Activated CD4-positive, alpha-beta memory T cell treated with anti-CD3 and anti-CD28 coated beads for 36 hours (primary cell): ENCODE data around the gene NPC1L1. TPM values are rescaled to one million over a fixed set of nuclear protein-coding genes. Genes with fewer than 3 reads are reported as not detected.

Source experiments
- CTCF ChIA-PET: fragments of 350-600 bp; sonication (Branson Sonifier 250); formaldehyde crosslinking; loops from one replicate; lab custom pipeline; 2021; ENCODE audit warnings: antibody characterized with exemption, inconsistent platforms; lab: Charles Lee
- POLR2A ChIA-PET: fragments of 350-600 bp; sonication (Branson Sonifier 250); formaldehyde crosslinking; loops from one replicate; lab custom pipeline; 2021; ENCODE audit warnings: antibody characterized with exemption; lab: Charles Lee
- DNase-seq: peaks from one replicate; pipeline ENCODE4 v3.0.0-alpha.2; 2020
- H3K27ac Mint-ChIP-seq: one replicate; pipeline ENCODE4 v1.8.0; 2021; ENCODE audit warnings: mixed read lengths
- H3K27me3 Mint-ChIP-seq: one replicate; pipeline ENCODE4 v1.8.0; 2021; ENCODE audit warnings: mixed read lengths
- H3K36me3 Mint-ChIP-seq: one replicate; pipeline ENCODE4 v1.8.0; 2021; ENCODE audit warnings: mixed read lengths
- H3K4me1 Mint-ChIP-seq: one replicate; pipeline ENCODE4 v1.8.0; 2021; ENCODE audit warnings: low read depth, mixed read lengths
- H3K4me3 Mint-ChIP-seq: one replicate; pipeline ENCODE4 v1.8.0; 2021; ENCODE audit warnings: mild to moderate bottlenecking, mixed read lengths
- H3K9me3 Mint-ChIP-seq: one replicate; pipeline ENCODE4 v1.8.0; 2021; ENCODE audit warnings: mixed read lengths
- intact Hi-C: fragments of 100-400 bp; cut with micrococcal nuclease; formaldehyde crosslinking; loops from one replicate; pipeline ENCODE4 v1.15.1; 2023
- total RNA-seq, 2 experiments: library from RNA; stranded (reverse); gene quantifications; one replicate each; pipeline ENCODE4 v1.2.3, GENCODE V29; 2021

Gene NPC1L1
- under 1 TPM in 1 of 2 experiments, not detected in 1; 0.07 TPM for total RNA-seq

- H3K4me1 Mint-ChIP-seq = no peaks in the 10 kb centered on the region
- H3K9me3 Mint-ChIP-seq = no peaks in the 10 kb centered on the region
- POLR2A ChIA-PET = no interaction called here
- H3K27ac Mint-ChIP-seq = no peak within 1 kb of the TSS
- intact Hi-C loops = no loop called here
- H3K4me3 Mint-ChIP-seq = no peak within 1 kb of the TSS
- no peaks in the 10 kb centered on the region for H3K36me3 Mint-ChIP-seq
- no peaks in the 10 kb centered on the region for H3K27me3 Mint-ChIP-seq
- CTCF ChIA-PET = interaction anchor here (0.5 kb wide), 1 partner anchor 24 kb away, joined by 3 read pairs; no protein-coding TSS in a partner anchor
- DNase-seq = no peak
Measured at GRCh38 chr7:44541028-44541869, at the start of gene NPC1L1. TSS of gene NPC1L1 (minus strand) at chr7:44541330. CDS start at chr7:44541259, 71 bp downstream.

GRCh38 chr7:44590910-44591309 lies 49.8 kb upstream of the NPC1L1 start:
- intact Hi-C loops = no loop called here
- peaks cover 8% of the 10 kb centered on the region for H3K4me1 Mint-ChIP-seq
- no peak overlapping the region for H3K27ac Mint-ChIP-seq
- POLR2A ChIA-PET = interaction anchor here (0.5 kb wide), 1 partner anchor 320 kb away, joined by 8 read pairs; no protein-coding TSS in a partner anchor
- no peak overlapping the region for H3K4me3 Mint-ChIP-seq
- H3K27me3 Mint-ChIP-seq = no peaks in the 10 kb centered on the region
- no peaks in the 10 kb centered on the region for H3K9me3 Mint-ChIP-seq
- no peak for DNase-seq
- CTCF ChIA-PET = interaction anchor here (0.6 to 0.8 kb wide), 3 partner anchors 201 to 225 kb away, joined by 3 read pairs; no protein-coding TSS in a partner anchor
- H3K36me3 Mint-ChIP-seq = no peaks in the 10 kb centered on the region

DNA sequence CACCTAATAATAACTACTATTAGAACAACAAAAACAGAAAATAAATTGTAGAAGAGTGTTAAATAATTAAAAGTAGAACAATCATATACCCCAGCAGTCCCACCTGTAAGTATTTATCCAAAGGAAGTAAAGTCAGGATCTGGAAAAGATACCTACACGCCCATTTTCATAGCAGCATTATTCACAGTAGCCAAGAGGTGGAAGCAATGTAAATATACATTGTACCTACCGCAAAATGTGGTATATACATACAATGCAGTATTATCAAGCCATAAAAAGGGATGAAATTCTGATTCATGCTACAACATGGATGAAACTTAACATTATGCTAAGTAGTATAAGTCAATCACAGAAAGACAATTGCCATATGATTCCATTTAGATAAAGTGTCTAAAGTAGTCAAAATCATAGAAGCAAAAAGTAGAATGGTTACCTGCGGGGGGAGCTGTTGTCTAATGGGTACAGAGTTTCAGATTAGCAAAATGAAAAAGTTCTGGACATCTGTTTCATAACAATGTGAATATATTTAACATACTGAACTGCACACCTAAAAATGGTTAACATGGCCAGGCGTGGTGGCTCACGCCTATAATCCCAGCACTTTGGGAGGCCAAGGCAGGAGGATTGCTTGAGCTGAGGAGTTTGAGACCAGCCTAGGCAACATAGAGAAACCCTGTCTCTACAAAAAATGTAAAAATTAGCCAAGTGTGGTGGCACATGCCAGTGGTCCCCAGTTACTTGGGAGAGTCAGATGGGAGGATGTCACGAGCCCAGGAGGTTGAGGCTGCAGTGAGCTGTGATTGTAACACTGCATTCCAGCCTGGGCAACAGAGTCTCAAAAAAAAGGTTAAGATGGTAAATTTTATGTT lies 46.9 kb upstream of the NPC1L1 start:
- H3K36me3 Mint-ChIP-seq = no peaks in the 10 kb centered on the region
- H3K27ac Mint-ChIP-seq = peak overlapping the region; percentile 33
- ChIA-PET CTCF (interaction anchor here (0.7 to 1.3 kb wide), 5 partner anchors 11 to 259 kb away, joined by 3 to 6 read pairs (median 4); no protein-coding TSS in a partner anchor), POLR2A (no interaction called here)
- H3K9me3 Mint-ChIP-seq = no peaks in the 10 kb centered on the region
- intact Hi-C loops = loop anchor here (1.0 to 2.0 kb wide), 4 partner anchors 50 to 334 kb away; no protein-coding TSS in a partner anchor
- H3K4me3 Mint-ChIP-seq = no peak overlapping the region
- no peaks in the 10 kb centered on the region for H3K27me3 Mint-ChIP-seq
- peaks cover 8% of the 10 kb centered on the region for H3K4me1 Mint-ChIP-seq
- peak; percentile 73 for DNase-seq

GRCh38 chr7:44583146-44583865 lies 42.2 kb upstream of the NPC1L1 start:
- Mint-ChIP-seq H3K27me3 (peaks cover 3% of the 10 kb centered on the region), H3K4me3 (peak overlapping the region; percentile 91), H3K27ac (peak overlapping the region; percentile 91), H3K36me3 (peaks cover 31% of the 10 kb centered on the region), H3K4me1 (peaks cover 34% of the 10 kb centered on the region), H3K9me3 (no peaks in the 10 kb centered on the region)
- POLR2A ChIA-PET = interaction anchor here (0.8 to 2.9 kb wide), 9 partner anchors 10 to 418 kb away, joined by 3 to 27 read pairs (median 7); partner anchors contain the start of genes DDX56, H2AZ2, OGDH and PURB
- intact Hi-C loops = loop anchor here (2.0 kb wide), 3 partner anchors 213 to 527 kb away; partner anchors contain the start of genes PPIA, PURB and TBRG4
- CTCF ChIA-PET = interaction anchor here (0.7 to 3.0 kb wide), 2 partner anchors 18 to 337 kb away, joined by 3 to 17 read pairs; no protein-coding TSS in a partner anchor
- DNase-seq = no peak

GRCh38 chr7:44581879-44582603 lies 40.9 kb upstream of the NPC1L1 start, which contains the start of gene TMED4:
TSS of gene TMED4 (minus strand) at chr7:44582231. CDS start at chr7:44582206, 25 bp downstream.
- Mint-ChIP-seq H3K27ac (peak within 1 kb of the TSS; percentile 91), H3K4me1 (peaks cover 29% of the 10 kb centered on the region), H3K4me3 (peak within 1 kb of the TSS; percentile 91), H3K9me3 (no peaks in the 10 kb centered on the region), H3K27me3 (peaks cover 3% of the 10 kb centered on the region), H3K36me3 (peaks cover 36% of the 10 kb centered on the region)
- CTCF ChIA-PET = interaction anchor here (0.7 to 3.0 kb wide), 5 partner anchors 17 to 339 kb away, joined by 3 to 17 read pairs (median 3); partner anchors contain the start of gene H2AZ2
- intact Hi-C loops = loop anchor here (1.0 to 2.0 kb wide), 8 partner anchors 8 to 529 kb away; partner anchors contain the start of genes H2AZ2, OGDH, PPIA and PURB
- POLR2A ChIA-PET = interaction anchor here (0.6 to 2.9 kb wide), 20 partner anchors 9 to 530 kb away, joined by 3 to 27 read pairs (median 4); partner anchors contain the start of genes DDX56, H2AZ2, OGDH and PPIA
- DNase-seq = peak; percentile 100

- H3K27me3 Mint-ChIP-seq = peaks cover 3% of the 10 kb centered on the region
- H3K9me3 Mint-ChIP-seq = no peaks in the 10 kb centered on the region
- peak overlapping the region; percentile 91 for H3K4me3 Mint-ChIP-seq
- peaks cover 37% of the 10 kb centered on the region for H3K36me3 Mint-ChIP-seq
- POLR2A ChIA-PET = interaction anchor here (0.9 to 2.9 kb wide), 12 partner anchors 8 to 531 kb away, joined by 3 to 27 read pairs (median 5); partner anchors contain the start of genes DDX56, H2AZ2, OGDH and PPIA
- H3K4me1 Mint-ChIP-seq = peaks cover 30% of the 10 kb centered on the region
- intact Hi-C loops = no loop called here
- peak; percentile 71 for DNase-seq
- H3K27ac Mint-ChIP-seq = peak overlapping the region; percentile 91
- CTCF ChIA-PET = interaction anchor here (1.1 to 3.0 kb wide), 3 partner anchors 16 to 266 kb away, joined by 3 to 17 read pairs (median 9); partner anchors contain the start of gene H2AZ2
Measured at GRCh38 chr7:44580945-44581878, 40.1 kb upstream of the NPC1L1 start.

DNA sequence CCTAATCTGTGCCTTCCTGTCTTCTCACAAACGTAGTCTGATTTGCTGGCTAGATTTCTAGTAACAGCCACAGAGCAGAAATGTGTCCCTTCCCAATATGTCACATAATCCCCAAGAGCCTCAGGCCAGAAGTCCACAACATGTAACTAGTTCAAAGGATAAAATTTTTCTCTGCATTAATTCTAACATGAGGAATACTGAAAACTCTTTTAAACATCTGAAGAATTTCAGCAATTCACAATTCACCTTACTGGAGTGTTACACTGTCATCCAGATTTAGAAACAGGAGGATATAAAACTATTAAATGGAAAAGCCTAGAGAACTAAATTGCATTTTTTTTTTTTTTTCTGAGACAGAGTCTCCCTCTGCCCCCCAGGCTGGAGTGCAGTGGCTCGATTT lies 35.1 kb upstream of the NPC1L1 start:
- Mint-ChIP-seq H3K27ac (peak overlapping the region; percentile 24), H3K36me3 (peaks cover 66% of the 10 kb centered on the region), H3K4me1 (peaks cover 57% of the 10 kb centered on the region), H3K4me3 (peak overlapping the region; percentile 10), H3K9me3 (no peaks in the 10 kb centered on the region), H3K27me3 (no peaks in the 10 kb centered on the region)
- CTCF ChIA-PET = interaction anchor here (4.5 kb wide), 1 partner anchor 11 kb away, joined by 35 read pairs; no protein-coding TSS in a partner anchor
- POLR2A ChIA-PET = interaction anchor here (0.9 kb wide), 1 partner anchor 221 kb away, joined by 3 read pairs; no protein-coding TSS in a partner anchor
- intact Hi-C loops = no loop called here
- no peak for DNase-seq

- H3K9me3 Mint-ChIP-seq = no peaks in the 10 kb centered on the region
- H3K4me3 Mint-ChIP-seq = peak overlapping the region; percentile 92
- DNase-seq = no peak
- ChIA-PET CTCF (interaction anchor here (0.5 to 4.5 kb wide), 5 partner anchors 9 to 273 kb away, joined by 3 to 35 read pairs (median 3); partner anchors contain the start of gene H2AZ2), POLR2A (interaction anchor here (0.7 to 2.4 kb wide), 2 partner anchors 10 to 389 kb away, joined by 4 to 19 read pairs; no protein-coding TSS in a partner anchor)
- peaks cover 49% of the 10 kb centered on the region for H3K4me1 Mint-ChIP-seq
- no peaks in the 10 kb centered on the region for H3K27me3 Mint-ChIP-seq
- peak overlapping the region; percentile 91 for H3K27ac Mint-ChIP-seq
- intact Hi-C loops = no loop called here
- H3K36me3 Mint-ChIP-seq = peaks cover 63% of the 10 kb centered on the region
Measured at GRCh38 chr7:44575054-44575453, 33.9 kb upstream of the NPC1L1 start.

DNA sequence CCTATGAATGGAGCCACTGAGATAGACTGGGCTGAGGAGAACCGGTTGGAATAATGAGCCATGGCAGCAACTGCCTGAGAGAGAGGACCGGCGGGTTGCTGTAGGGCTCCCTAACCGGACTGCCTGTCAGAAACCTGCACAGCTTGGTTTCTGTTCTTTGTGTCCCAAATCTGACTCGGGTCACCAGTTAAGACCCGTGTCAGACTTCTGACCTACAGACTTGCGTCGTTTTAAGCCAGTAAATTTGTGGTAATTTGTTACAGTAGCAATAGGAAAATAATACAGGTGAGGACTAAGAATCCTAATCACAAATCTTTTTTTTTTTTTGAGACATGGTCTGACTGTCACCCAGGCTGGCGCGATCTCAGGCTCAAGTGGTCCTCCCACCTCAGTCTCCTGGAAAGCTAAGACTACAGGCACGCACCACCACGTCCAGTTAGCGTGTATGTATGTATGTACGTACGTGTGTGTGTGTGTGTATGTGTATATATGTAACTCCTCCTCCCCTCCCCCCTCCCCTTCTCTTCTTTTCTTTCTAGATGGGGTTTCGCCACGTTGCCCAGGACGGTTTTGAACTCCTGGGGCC lies 33.2 kb upstream of the NPC1L1 start:
- Mint-ChIP-seq H3K27me3 (no peaks in the 10 kb centered on the region), H3K4me3 (peak overlapping the region; percentile 92), H3K27ac (peak overlapping the region; percentile 91), H3K36me3 (peaks cover 63% of the 10 kb centered on the region), H3K9me3 (no peaks in the 10 kb centered on the region), H3K4me1 (peaks cover 46% of the 10 kb centered on the region)
- ChIA-PET POLR2A (interaction anchor here (0.6 to 2.5 kb wide), 10 partner anchors 7 to 389 kb away, joined by 3 to 23 read pairs (median 6); partner anchors contain the start of genes NUDCD3, OGDH and TMED4), CTCF (interaction anchor here (0.5 to 4.5 kb wide), 6 partner anchors 9 to 513 kb away, joined by 3 to 35 read pairs (median 4); partner anchors contain the start of gene H2AZ2)
- intact Hi-C loops = loop anchor here (1.0 kb wide), 2 partner anchors 8 to 311 kb away; partner anchors contain the start of genes PURB and TMED4
- DNase-seq = no peak
